Measurements from ENCODE around the gene PHACTR3.

GRCh38 chr20:59709636-59710035 is 105.3 kb downstream of the PHACTR3 start:
- TF ChIP-seq CTCF (conservative IDR thresholded peaks at IDR 0.05 in 1 of 2, IDR thresholded peaks at IDR 0.05 in 1 of 2; ENCODE audit: low read depth in 1 of 2, low read length in 2 of 2): no peak
- TF ChIP-seq EZH2 (IDR thresholded peaks at IDR 0.05; ENCODE audit: low read length, missing control alignments): no peak
